ENCODE results near the gene PPIE.

GRCh38 chr1:39717809-39718208 is 20.9 kb upstream of the PPIE start:
- no peak; the same call in 1 of the 2 replicates for TF ChIP-seq CTCF (conservative IDR thresholded peaks at IDR 0.05)
- no peak for TF ChIP-seq ZFX (IDR thresholded peaks at IDR 0.05)

Data from C4-2B (cell line).